ENCODE measurements around the gene CLCN3.
"Not testable (repeated sequence)": the region's sequence is repeated elsewhere in the genome, so short reads cannot be mapped to it uniquely, and the experiment has no call there.

CLCN3 gene

GRCh38 chr4:169658975-169659715 is 38.8 kb downstream of the CLCN3 start:
- no peak for DNase-seq

GRCh38 chr4:169659716-169660670 is 39.6 kb downstream of the CLCN3 start:
- DNase-seq, result peak; percentile 80

- no peak for DNase-seq
Measured at GRCh38 chr4:169660929-169661328, 40.6 kb downstream of the CLCN3 start.

- no peak for DNase-seq
Measured at GRCh38 chr4:169661761-169662160, 41.4 kb downstream of the CLCN3 start.

- DNase-seq, result no peak
Measured at GRCh38 chr4:169662206-169662605, 41.8 kb downstream of the CLCN3 start.

- no peak for DNase-seq
Measured at GRCh38 chr4:169663402-169663801, 43.0 kb downstream of the CLCN3 start.

- no peak for DNase-seq
Measured at GRCh38 chr4:169663831-169664230, 43.5 kb downstream of the CLCN3 start.

GRCh38 chr4:169664615-169665014 is 44.2 kb downstream of the CLCN3 start:
- no peak for DNase-seq

GRCh38 chr4:169665046-169665737 is 44.8 kb downstream of the CLCN3 start:
- DNase-seq, result peak; percentile 7

- DNase-seq, result no peak
Measured at GRCh38 chr4:169668069-169668721, 47.8 kb downstream of the CLCN3 start.

- no peak for DNase-seq
Measured at GRCh38 chr4:169675825-169676224, 55.4 kb downstream of the CLCN3 start.

GRCh38 chr4:169677150-169677748 is 56.9 kb downstream of the CLCN3 start:
- DNase-seq, result no peak

GRCh38 chr4:169678486-169678885 is 58.1 kb downstream of the CLCN3 start:
- DNase-seq, result not testable (repeated sequence)

- not testable (repeated sequence) for DNase-seq
Measured at GRCh38 chr4:169678951-169679591, 58.7 kb downstream of the CLCN3 start.

- no peak for DNase-seq
Measured at GRCh38 chr4:169682372-169683047, 62.1 kb downstream of the CLCN3 start.

GRCh38 chr4:169689681-169690080 is 69.3 kb downstream of the CLCN3 start:
- no peak for DNase-seq

- no peak for DNase-seq
Measured at GRCh38 chr4:169690787-169691186, 70.4 kb downstream of the CLCN3 start.

GRCh38 chr4:169698331-169698730 is 78.0 kb downstream of the CLCN3 start:
- DNase-seq, result no peak

- DNase-seq, result no peak
Measured at GRCh38 chr4:169707958-169708643, 87.7 kb downstream of the CLCN3 start.

- no peak for DNase-seq
Measured at GRCh38 chr4:169715826-169716225, 95.4 kb downstream of the CLCN3 start.

- DNase-seq, result no peak
Measured at GRCh38 chr4:169716677-169717076, 96.3 kb downstream of the CLCN3 start.

All from GDM1 (cell line).